OCI-LY3 (cell line): ENCODE measurements around the gene ATP5ME.

Source experiments
- H2AFZ ChIP-seq: fragments of 200-600, 300-600 bp; shearing (Covaris generic); 2 replicates; pipeline ENCODE4 v1.6.0; 2014; ENCODE audit warnings: antibody characterized with exemption, low read depth, low read length
- H3K27ac ChIP-seq: fragments of 200-600, 300-600 bp; sonication (generic); 2 replicates; pipeline ENCODE4 v1.5.1; 2014; ENCODE audit warnings: mild to moderate bottlenecking, low read length, moderate library complexity, mixed read lengths
- H3K27me3 ChIP-seq: fragments of 200-600, 300-600 bp; sonication (generic); 2 replicates; pipeline ENCODE4 v1.6.1; 2014; ENCODE audit warnings: low read depth, low read length, mixed read lengths
- H3K36me3 ChIP-seq: fragments of 200-600, 300-600 bp; sonication (generic); replicated peaks from 2 replicates; pipeline ENCODE3; 2014; ENCODE audit warnings: low read depth, low read length, mixed read lengths
- H3K4me1 ChIP-seq: fragments of 300-600, 200-600 bp; sonication (generic); 2 replicates; pipeline ENCODE4 v1.6.1; 2014; ENCODE audit warnings: low read length, mixed read lengths
- H3K4me2 ChIP-seq: fragments of 200-600, 300-600 bp; sonication (generic); 2 replicates; pipeline ENCODE4 v1.6.1; 2014; ENCODE audit warnings: low read length, mixed read lengths
- H3K4me3 ChIP-seq: fragments of 300-600, 200-600 bp; sonication (generic); 2 replicates; pipeline ENCODE4 v1.5.1; 2014; ENCODE audit warnings: antibody characterized with exemption, mild to moderate bottlenecking, low read length, moderate library complexity
- H3K79me2 ChIP-seq: fragments of 300-600, 200-600 bp; shearing (Covaris generic); 2 replicates; pipeline ENCODE4 v1.6.1; 2014; ENCODE audit warnings: mild to moderate bottlenecking, low read length, mixed read lengths
- H3K9ac ChIP-seq: fragments of 300-600, 200-600 bp; shearing (Covaris generic); 2 replicates; pipeline ENCODE4 v1.6.0; 2014; ENCODE audit warnings: mild to moderate bottlenecking, low read length, moderate library complexity
- H3K9me3 ChIP-seq: fragments of 200-600, 300-600 bp; shearing (Covaris generic); 2 replicates; pipeline ENCODE4 v1.6.1; 2014; ENCODE audit warnings: low read length, mixed read lengths; ENCODE audit not compliant: insufficient read depth
- H4K20me1 ChIP-seq: fragments of 200-600, 300-600 bp; sonication (generic); 2 replicates; pipeline ENCODE4 v1.6.1; 2016; ENCODE audit warnings: low read length, mixed read lengths; ENCODE audit not compliant: insufficient read depth
- EZH2phosphoT487 ChIP-seq: fragments of 200-600 bp; shearing (Covaris generic); IDR thresholded peaks from 2 replicates; pipeline ENCODE4 v1.6.1; 2018; ENCODE audit warnings: antibody characterized with exemption, mixed run types, low read depth
- TF ChIP-seq, protein P1 (sequence below): fragments of 200-600, 300-600 bp; sonication (generic); IDR thresholded peaks from 2 replicates; pipeline ENCODE4 v1.5.1; 2014; ENCODE audit warnings: antibody characterized with exemption, low read length, low read depth

The ATP5ME gene

DNA sequence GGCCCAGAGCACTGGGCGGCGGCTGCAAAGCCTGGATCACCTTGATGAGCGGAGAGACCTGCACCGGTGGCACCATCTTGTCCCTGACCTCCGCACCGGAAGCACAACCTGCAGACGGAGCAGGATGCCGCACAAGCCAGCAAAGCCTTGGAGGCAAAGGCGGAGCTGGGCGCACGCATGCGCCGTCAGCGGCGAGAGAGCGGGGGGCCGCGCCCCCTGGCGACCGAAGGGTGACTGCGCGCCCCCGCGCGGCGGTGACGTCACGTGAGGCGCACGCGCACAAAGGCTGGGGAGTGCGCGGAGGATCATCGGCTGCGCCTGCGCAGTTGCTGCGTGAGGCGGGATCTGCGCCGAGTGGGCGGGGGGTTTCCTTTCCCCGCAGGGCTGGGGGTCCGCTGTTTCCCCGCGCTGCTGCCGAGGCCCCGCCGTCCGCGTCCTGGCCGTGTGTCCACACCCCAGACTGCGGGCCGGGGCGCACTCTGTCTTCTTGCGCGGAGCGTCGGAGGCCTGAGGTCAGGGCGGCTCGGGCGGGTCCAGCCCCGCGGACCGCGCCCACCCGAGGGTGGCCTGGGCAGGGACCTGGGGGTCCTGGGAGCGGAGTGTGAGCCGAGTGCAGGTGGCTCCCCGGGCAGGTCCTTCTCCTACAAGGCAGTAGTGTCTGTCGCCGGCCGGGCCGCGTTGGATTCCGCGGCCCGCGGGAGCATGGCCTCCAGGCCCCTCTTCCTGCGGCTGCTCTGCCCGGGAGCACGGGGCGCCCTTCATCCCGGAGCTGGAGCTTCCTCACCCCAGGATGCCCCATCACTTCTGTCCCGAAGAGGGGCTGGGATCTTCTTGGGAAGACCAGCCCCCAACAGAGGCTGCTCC, at the start of gene ATP5ME, which contains the start of gene MYL5:
ATP5ME (minus strand) TSS at position 105 of the 864 bp plus-strand sequence; CDS start at position 76, 29 bp downstream.
MYL5 (plus strand) TSS at position 371 of the 864 bp plus-strand sequence. CDS start 3,485 bp downstream, outside the sequence.
- Histone ChIP-seq H3K4me3 (peak within 1 kb of the TSS; percentile 94), H4K20me1 (no peaks in the 10 kb centered on the region), H3K27ac (peak within 1 kb of the TSS; percentile 84), H3K9ac (peak within 1 kb of the TSS; percentile 97), H3K79me2 (peaks cover 26% of the 10 kb centered on the region), H3K4me2 (peak within 1 kb of the TSS; percentile 97), H3K9me3 (no peaks in the 10 kb centered on the region), H3K36me3 (peaks cover 19% of the 10 kb centered on the region), H2AFZ (peak within 1 kb of the TSS; percentile 55; the same call in 1 of the 2 replicates), H3K27me3 (no peaks in the 10 kb centered on the region), H3K4me1 (peaks cover 40% of the 10 kb centered on the region)
- TF ChIP-seq EZH2phosphoT487, result no peak
- TF ChIP-seq, protein P1, sequence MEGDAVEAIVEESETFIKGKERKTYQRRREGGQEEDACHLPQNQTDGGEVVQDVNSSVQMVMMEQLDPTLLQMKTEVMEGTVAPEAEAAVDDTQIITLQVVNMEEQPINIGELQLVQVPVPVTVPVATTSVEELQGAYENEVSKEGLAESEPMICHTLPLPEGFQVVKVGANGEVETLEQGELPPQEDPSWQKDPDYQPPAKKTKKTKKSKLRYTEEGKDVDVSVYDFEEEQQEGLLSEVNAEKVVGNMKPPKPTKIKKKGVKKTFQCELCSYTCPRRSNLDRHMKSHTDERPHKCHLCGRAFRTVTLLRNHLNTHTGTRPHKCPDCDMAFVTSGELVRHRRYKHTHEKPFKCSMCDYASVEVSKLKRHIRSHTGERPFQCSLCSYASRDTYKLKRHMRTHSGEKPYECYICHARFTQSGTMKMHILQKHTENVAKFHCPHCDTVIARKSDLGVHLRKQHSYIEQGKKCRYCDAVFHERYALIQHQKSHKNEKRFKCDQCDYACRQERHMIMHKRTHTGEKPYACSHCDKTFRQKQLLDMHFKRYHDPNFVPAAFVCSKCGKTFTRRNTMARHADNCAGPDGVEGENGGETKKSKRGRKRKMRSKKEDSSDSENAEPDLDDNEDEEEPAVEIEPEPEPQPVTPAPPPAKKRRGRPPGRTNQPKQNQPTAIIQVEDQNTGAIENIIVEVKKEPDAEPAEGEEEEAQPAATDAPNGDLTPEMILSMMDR, result peak; percentile 85

- Histone ChIP-seq H3K4me2 (no peak overlapping the region), H3K79me2 (peaks cover 94% of the 10 kb centered on the region), H2AFZ (no peak overlapping the region), H3K9me3 (no peaks in the 10 kb centered on the region), H3K36me3 (peaks cover 32% of the 10 kb centered on the region), H3K9ac (no peak overlapping the region), H3K4me1 (no peaks in the 10 kb centered on the region), H3K4me3 (no peak overlapping the region), H3K27ac (no peak overlapping the region), H4K20me1 (peaks cover 61% of the 10 kb centered on the region), H3K27me3 (no peaks in the 10 kb centered on the region)
- TF ChIP-seq EZH2phosphoT487, result no peak
- TF ChIP-seq, protein P1, result no peak
These were observed 48.8 kb upstream of the ATP5ME start for GRCh38 chr4:722851-723360.

DNA sequence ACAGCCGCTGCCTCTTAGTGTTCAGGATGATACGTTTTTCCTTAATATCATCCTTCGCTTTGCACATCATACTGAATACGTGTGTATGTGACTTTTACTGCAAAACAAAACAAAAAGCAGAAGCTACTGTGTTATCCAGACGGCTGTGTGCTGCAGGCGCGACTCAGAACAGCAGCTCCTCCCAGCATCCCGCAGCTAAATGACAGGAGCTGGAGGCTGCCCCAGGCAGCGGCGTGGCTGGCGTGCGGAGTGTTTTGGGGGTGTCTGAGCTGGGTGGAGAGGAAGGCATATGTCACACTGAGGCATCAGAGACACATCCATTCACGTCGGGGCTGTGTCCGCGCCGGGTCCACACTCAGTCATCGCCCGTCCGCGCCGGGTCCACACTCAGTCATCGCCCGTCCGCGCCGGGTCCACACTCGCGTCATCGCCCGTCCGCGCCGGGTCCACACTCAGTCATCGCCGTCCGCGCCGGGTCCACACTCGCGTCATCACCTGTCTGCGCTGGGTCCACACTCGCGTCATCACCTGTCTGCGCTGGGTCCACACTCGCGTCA, 48.2 kb upstream of the ATP5ME start:
- no peak overlapping the region for H3K9ac ChIP-seq
- no peak overlapping the region for H2AFZ ChIP-seq
- H3K9me3 ChIP-seq, result no peaks in the 10 kb centered on the region
- peaks cover 62% of the 10 kb centered on the region for H4K20me1 ChIP-seq
- H3K27ac ChIP-seq, result no peak overlapping the region
- TF ChIP-seq, protein P1, result no peak
- TF ChIP-seq EZH2phosphoT487, result no peak
- no peak overlapping the region for H3K4me2 ChIP-seq
- H3K79me2 ChIP-seq, result peaks cover 94% of the 10 kb centered on the region
- H3K4me1 ChIP-seq, result no peaks in the 10 kb centered on the region
- no peaks in the 10 kb centered on the region for H3K27me3 ChIP-seq
- no peak overlapping the region for H3K4me3 ChIP-seq
- peaks cover 32% of the 10 kb centered on the region for H3K36me3 ChIP-seq
